K562 (cell line): Measurements from ENCODE around the gene SOCS2. TPM values are rescaled to one million over a fixed set of nuclear protein-coding genes. Genes with fewer than 3 reads are reported as not detected.

Experiments used
- ATAC-seq: fragments of 200-7000 bp; cut with Tn5 transposase; 3 replicates; pipeline ENCODE4 v1.9.1; 2020; ENCODE audit warnings: moderate library complexity
- BruUV-seq: library from RNA; stranded (reverse); fragments of 400-500 nt; replicated peaks from 2 replicates; lab custom pipeline; 2021; lab: Mats Ljungman, UMichigan
- CTCF ChIA-PET: fragments of 300-600 bp; formaldehyde crosslinking; extraction: SDS; loops from one replicate; lab custom pipeline; 2021; ENCODE audit warnings: low intra/inter-chr PET ratio; lab: Yijun Ruan, JAX
- POLR2A ChIA-PET: fragments of 300-600, 350-650 bp; sonication (Branson Sonifier 250); formaldehyde crosslinking; extraction: SDS; loops from one replicate; lab custom pipeline; 2021; ENCODE audit warnings: antibody characterized with exemption, inconsistent platforms; lab: Yijun Ruan, JAX
- DNase-seq, 4 experiments: peaks; one replicate each; pipeline versions ENCODE4 v3.0.0 to v3.0.0-alpha.2; 2011 to 2018; ENCODE audit warnings: low spot score in 3 of 4, mixed read lengths in 3 of 4; ENCODE audit errors: extremely low read depth in 1 of 4
- FAIRE-seq: peaks from 2 replicates; lab custom pipeline; 2011; peaks lifted over from hg19 to GRCh38; lab: Jason Lieb, UNC
- H2AFZ ChIP-seq: 2 replicates; pipeline ENCODE4 v1.6.0; 2011; ENCODE audit warnings: low read depth, low read length, control low read depth, inconsistent platforms
- H3K27ac ChIP-seq: fragments of 200-600 bp; 3 replicates; pipeline ENCODE4 v1.8.0; 2011; ENCODE audit warnings: low read depth, mild to moderate bottlenecking, control low read depth, inconsistent platforms, low read length, moderate library complexity, mixed read lengths; ENCODE audit errors: extremely low read depth
- H3K27me3 ChIP-seq, 2 experiments: fragments of 300-600 bp in 1 of 2; 2 replicates in 1 of 2; 3 replicates in 1 of 2; pipeline versions ENCODE4 v1.6.0 to v1.8.0; 2011; ENCODE audit warnings: inconsistent platforms in 2 of 2, low read length in 2 of 2, mild to moderate bottlenecking in 1 of 2, mixed read lengths in 1 of 2, moderate library complexity in 1 of 2; ENCODE audit not compliant: control insufficient read depth in 2 of 2, insufficient read depth in 2 of 2
- H3K36me3 ChIP-seq: fragments of 300-600 bp; 3 replicates; pipeline ENCODE4 v1.8.0; 2011; ENCODE audit warnings: mild to moderate bottlenecking, low read length, inconsistent platforms; ENCODE audit not compliant: control insufficient read depth, insufficient read depth
- H3K4me1 ChIP-seq, 2 experiments: fragments of 200-600 bp in 1 of 2; replicated peaks in 1 of 2; 2 replicates in 1 of 2; 3 replicates in 1 of 2; pipeline versions ENCODE4 v1.5.1 to v1.8.0; 2011; ENCODE audit warnings: inconsistent platforms in 2 of 2, low read length in 2 of 2, mild to moderate bottlenecking in 1 of 2, mixed read lengths in 1 of 2, moderate library complexity in 1 of 2; ENCODE audit not compliant: control insufficient read depth in 2 of 2, insufficient read depth in 2 of 2
- H3K4me2 ChIP-seq: 2 replicates; pipeline ENCODE4 v1.6.1; 2011; ENCODE audit warnings: low read length, control low read depth, inconsistent platforms, mixed read lengths; ENCODE audit not compliant: insufficient read depth
- H3K4me3 ChIP-seq: fragments of 200-600 bp; sonication (generic), shearing (Covaris generic); 2 replicates; pipeline ENCODE4 v1.5.1; 2016; ENCODE audit warnings: control low read depth, inconsistent platforms
- H3K79me2 ChIP-seq: fragments of 200-600 bp; 3 replicates; pipeline ENCODE4 v1.8.0; 2011; ENCODE audit warnings: low read length, inconsistent platforms; ENCODE audit not compliant: control insufficient read depth, insufficient read depth
- H3K9ac ChIP-seq, 2 experiments: 2 replicates each; pipeline versions ENCODE4 v1.6.0 to v1.6.1; 2011; ENCODE audit warnings: low read depth in 2 of 2, low read length in 2 of 2, control low read depth in 1 of 2, inconsistent platforms in 1 of 2, mild to moderate bottlenecking in 1 of 2, mixed read lengths in 1 of 2; ENCODE audit not compliant: insufficient read depth in 1 of 2
- H3K9me1 ChIP-seq: one replicate; pipeline ENCODE4 v1.6.0; 2011; ENCODE audit warnings: inconsistent platforms, mild to moderate bottlenecking, low read length, moderate library complexity; ENCODE audit not compliant: control insufficient read depth, insufficient read depth
- H3K9me3 ChIP-seq: replicated peaks from 2 replicates; pipeline ENCODE4 v1.5.1; 2011; ENCODE audit warnings: low read depth, low read length, inconsistent platforms; ENCODE audit not compliant: control insufficient read depth, insufficient read depth
- H4K20me1 ChIP-seq: replicated peaks from 2 replicates; pipeline ENCODE4 v1.6.1; 2011; ENCODE audit warnings: low read length, inconsistent platforms, mixed read lengths; ENCODE audit not compliant: control insufficient read depth, insufficient read depth
- CBX2 ChIP-seq: fragments of 200-600 bp; sonication (generic); IDR thresholded peaks from one replicate; pipeline ENCODE4 v1.6.1; 2012; ENCODE audit warnings: mild to moderate bottlenecking, low read length, inconsistent platforms; ENCODE audit not compliant: insufficient read depth, poor library complexity, severe bottlenecking
- MYC ChIP-seq, 2 experiments: fragments of 250-450 bp in 1 of 2; sonication (Bioruptor Pico) in 1 of 2; IDR thresholded peaks; 2 replicates each; pipeline versions ENCODE4 v1.5.1 to v1.6.1; 2012 to 2021; ENCODE audit warnings: low read depth in 2 of 2, borderline replicate concordance in 1 of 2, improper control_type of control experiment in 1 of 2, low read length in 1 of 2, mild to moderate bottlenecking in 1 of 2, moderate library complexity in 1 of 2
- PPARD ChIP-seq: fragments of 250-450 bp; sonication (Bioruptor Pico); IDR thresholded peaks from 2 replicates; pipeline ENCODE4 v1.8.0; 2022; ENCODE audit warnings: inconsistent platforms, mild to moderate bottlenecking, moderate library complexity
- PRPF4 ChIP-seq: fragments of 200-400 bp; formaldehyde crosslinking; IDR thresholded peaks from one replicate; pipeline ENCODE4 v1.6.1; 2017; ENCODE audit warnings: low read length, low read depth, mild to moderate bottlenecking; ENCODE audit not compliant: insufficient read depth, poor library complexity, severe bottlenecking
- SOX6 ChIP-seq: fragments of 450-650 bp; IDR thresholded peaks from 2 replicates; pipeline ENCODE4 v1.6.1; 2014; ENCODE audit warnings: mild to moderate bottlenecking
- TEAD1 ChIP-seq, 2 experiments: fragments of 450-650 bp in 1 of 2; sonication (generic) in 1 of 2; formaldehyde crosslinking; IDR thresholded peaks; 2 replicates each; pipeline versions ENCODE4 v1.4.0 to v1.8.0; 2020 to 2022; ENCODE audit warnings: mild to moderate bottlenecking in 2 of 2, missing genetic modification reagents in 1 of 2
- ZKSCAN1 ChIP-seq: fragments of 150-350 bp; IDR thresholded peaks from 2 replicates; pipeline ENCODE4 v1.6.1; 2016; ENCODE audit warnings: low read depth, low read length
- ZNF134 ChIP-seq: fragments of 250-450 bp; sonication (Bioruptor Pico); conservative IDR thresholded peaks from 2 replicates; pipeline ENCODE4 v1.4.0; 2020
- ZNF589 ChIP-seq: fragments of 200-800 bp; sonication (Bioruptor generic); IDR thresholded peaks from 2 replicates; pipeline ENCODE4 v1.6.1; 2016; ENCODE audit warnings: low read depth, missing genetic modification characterization, missing compliant biosample characterization
- WGBS: fragments of 100-300 bp; shearing (Covaris generic); methylation state at CpG from one replicate; pipeline ENCODE4 v1.1.6; 2016; ENCODE audit warnings: low coverage, mixed read lengths; ENCODE audit not compliant: insufficient coverage; ENCODE audit errors: missing lambda C conversion rate; 5-methylcytosine and 5-hydroxymethylcytosine counted together
- in situ Hi-C: fragments of 300-500 bp; cut with MboI; formaldehyde crosslinking; loops from 4 replicates; pipeline ENCODE4 v1.15.0; 2018; ENCODE audit warnings: inconsistent platforms, mixed read lengths
- intact Hi-C: fragments of 100-400 bp; cut with micrococcal nuclease; formaldehyde crosslinking; loops from 2 replicates; pipeline ENCODE4 v1.14.2; 2022
- polyA plus RNA-seq, 8 experiments: library from polyadenylated mRNA; depleted of rRNA in 4 of 8; stranded (reverse) in 5 of 8; unstranded in 3 of 8; fragments of >200 nt; fragmentation: Nextera tagmentation in 2 of 8; fragmentation: Illumina TruSeq in 1 of 8; extraction: Ambion mirVana in 2 of 8; extraction: Trizol in 1 of 8; gene quantifications; 2 replicates each; pipeline versions ENCODE4 v1.2.1 to v1.2.3, GENCODE V29; 2011 to 2014; ENCODE audit warnings: inconsistent platforms in 1 of 8, missing spikeins in 1 of 8
- total RNA-seq, 7 experiments: library from RNA; depleted of rRNA in 6 of 7; stranded (reverse); fragments of >200 nt in 6 of 7; fragmentation: Illumina TruSeq in 2 of 7; extraction: Trizol in 2 of 7; gene quantifications; 2 replicates each; pipeline versions ENCODE4 v1.2.1 to v1.2.3, GENCODE V29; 2011 to 2021; ENCODE audit warnings: low replicate concordance in 1 of 7
- TF ChIP-seq, protein P1 (sequence below): fragments of 200-800 bp; sonication (Bioruptor generic); IDR thresholded peaks from 2 replicates; pipeline ENCODE4 v1.6.1; 2016; ENCODE audit warnings: missing genetic modification characterization, missing compliant biosample characterization
- TF ChIP-seq, protein P2 (sequence below): fragments of 450-650 bp; formaldehyde crosslinking; IDR thresholded peaks from 2 replicates; pipeline ENCODE4 v1.4.0; 2020; ENCODE audit warnings: mild to moderate bottlenecking
- TF ChIP-seq, protein P3 (sequence below): fragments of 250-450 bp; sonication (Bioruptor Pico); IDR thresholded peaks from 2 replicates; pipeline ENCODE4 v1.4.0; 2020; ENCODE audit warnings: borderline replicate concordance

SOCS2 gene
- total and polyA plus RNA-seq, 9 of the 15 experiments (the other 6 are each of a cell fraction or from before 2014, with no cell fraction given): 37.0 to 162 (median 98.7) TPM

DNA sequence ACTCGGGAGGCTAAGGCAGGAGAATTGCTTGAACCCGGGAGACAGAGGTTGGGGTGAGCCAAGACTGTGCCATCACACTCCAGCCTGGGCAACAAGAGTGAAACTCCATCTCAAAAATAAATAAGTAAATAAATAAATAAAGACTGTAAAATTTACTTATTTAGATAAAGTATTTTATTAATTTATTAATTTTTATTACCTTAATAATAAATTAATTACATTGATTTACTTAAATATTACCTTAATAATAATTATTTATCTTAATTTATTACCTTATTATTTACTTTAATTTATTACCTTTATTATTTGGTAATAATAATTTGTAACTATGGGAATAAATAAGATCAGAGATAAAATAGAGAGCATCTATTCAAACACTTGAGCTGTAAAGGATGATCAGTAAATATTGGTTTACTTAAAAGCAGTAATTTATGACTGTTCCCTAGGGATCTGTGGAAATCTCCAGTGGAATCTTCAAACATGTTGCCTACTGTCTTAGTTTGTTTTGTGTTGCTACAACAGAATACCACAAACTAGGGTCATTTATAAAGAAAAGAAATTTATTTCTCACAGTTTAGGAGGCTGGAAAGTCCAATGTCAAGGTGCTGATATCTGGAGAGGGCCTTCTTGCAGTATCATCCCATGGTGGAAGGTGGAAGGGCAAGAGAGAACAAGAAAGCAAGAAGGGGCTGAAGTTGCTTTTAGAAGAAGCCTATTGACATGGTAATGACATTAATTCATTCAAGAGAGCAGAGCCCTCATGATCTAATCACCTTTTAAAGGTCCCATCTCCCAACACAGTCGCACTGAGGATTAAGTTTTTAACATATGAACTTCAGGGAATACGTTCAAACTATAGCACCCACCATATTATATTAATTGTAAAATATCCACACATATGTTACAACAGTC, 37.1 kb downstream of the SOCS2 start:
- H3K9ac ChIP-seq: no peak overlapping the region
- H3K27ac ChIP-seq: no peak overlapping the region
- no TSS peak for BruUV-seq
- H3K36me3 ChIP-seq: no peaks in the 10 kb centered on the region
- no peaks in the 10 kb centered on the region for H3K79me2 ChIP-seq
- intact Hi-C loops: no loop called here
- DNase-seq (no peak), FAIRE-seq (no peak), ATAC-seq (no peak)
- in situ Hi-C loops: no loop called here
- ChIA-PET POLR2A (interaction anchor here (0.8 kb wide), 1 partner anchor 29 kb away, joined by 6 read pairs; no protein-coding TSS in a partner anchor), CTCF (no interaction called here)
- no peaks in the 10 kb centered on the region for H4K20me1 ChIP-seq
- 69% methylated on average over 4 of the region's 4 CpGs for WGBS
- H3K9me3 ChIP-seq: no peaks in the 10 kb centered on the region
- no peak overlapping the region for H3K4me3 ChIP-seq
- H3K4me1 ChIP-seq: no peaks in the 10 kb centered on the region; a peak in 1 of 5 replicates
- H3K4me2 ChIP-seq: no peak overlapping the region
- no peak overlapping the region for H2AFZ ChIP-seq
- H3K9me1 ChIP-seq: no peaks in the 10 kb centered on the region
- no peaks in the 10 kb centered on the region for H3K27me3 ChIP-seq
- TF ChIP-seq, protein P1, sequence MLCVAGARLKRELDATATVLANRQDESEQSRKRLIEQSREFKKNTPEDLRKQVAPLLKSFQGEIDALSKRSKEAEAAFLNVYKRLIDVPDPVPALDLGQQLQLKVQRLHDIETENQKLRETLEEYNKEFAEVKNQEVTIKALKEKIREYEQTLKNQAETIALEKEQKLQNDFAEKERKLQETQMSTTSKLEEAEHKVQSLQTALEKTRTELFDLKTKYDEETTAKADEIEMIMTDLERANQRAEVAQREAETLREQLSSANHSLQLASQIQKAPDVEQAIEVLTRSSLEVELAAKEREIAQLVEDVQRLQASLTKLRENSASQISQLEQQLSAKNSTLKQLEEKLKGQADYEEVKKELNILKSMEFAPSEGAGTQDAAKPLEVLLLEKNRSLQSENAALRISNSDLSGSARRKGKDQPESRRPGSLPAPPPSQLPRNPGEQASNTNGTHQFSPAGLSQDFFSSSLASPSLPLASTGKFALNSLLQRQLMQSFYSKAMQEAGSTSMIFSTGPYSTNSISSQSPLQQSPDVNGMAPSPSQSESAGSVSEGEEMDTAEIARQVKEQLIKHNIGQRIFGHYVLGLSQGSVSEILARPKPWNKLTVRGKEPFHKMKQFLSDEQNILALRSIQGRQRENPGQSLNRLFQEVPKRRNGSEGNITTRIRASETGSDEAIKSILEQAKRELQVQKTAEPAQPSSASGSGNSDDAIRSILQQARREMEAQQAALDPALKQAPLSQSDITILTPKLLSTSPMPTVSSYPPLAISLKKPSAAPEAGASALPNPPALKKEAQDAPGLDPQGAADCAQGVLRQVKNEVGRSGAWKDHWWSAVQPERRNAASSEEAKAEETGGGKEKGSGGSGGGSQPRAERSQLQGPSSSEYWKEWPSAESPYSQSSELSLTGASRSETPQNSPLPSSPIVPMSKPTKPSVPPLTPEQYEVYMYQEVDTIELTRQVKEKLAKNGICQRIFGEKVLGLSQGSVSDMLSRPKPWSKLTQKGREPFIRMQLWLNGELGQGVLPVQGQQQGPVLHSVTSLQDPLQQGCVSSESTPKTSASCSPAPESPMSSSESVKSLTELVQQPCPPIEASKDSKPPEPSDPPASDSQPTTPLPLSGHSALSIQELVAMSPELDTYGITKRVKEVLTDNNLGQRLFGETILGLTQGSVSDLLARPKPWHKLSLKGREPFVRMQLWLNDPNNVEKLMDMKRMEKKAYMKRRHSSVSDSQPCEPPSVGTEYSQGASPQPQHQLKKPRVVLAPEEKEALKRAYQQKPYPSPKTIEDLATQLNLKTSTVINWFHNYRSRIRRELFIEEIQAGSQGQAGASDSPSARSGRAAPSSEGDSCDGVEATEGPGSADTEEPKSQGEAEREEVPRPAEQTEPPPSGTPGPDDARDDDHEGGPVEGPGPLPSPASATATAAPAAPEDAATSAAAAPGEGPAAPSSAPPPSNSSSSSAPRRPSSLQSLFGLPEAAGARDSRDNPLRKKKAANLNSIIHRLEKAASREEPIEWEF (CRISPR knock-in tag): no peak
- TF ChIP-seq PRPF4: no peak
- no peak for TF ChIP-seq PPARD
- TF ChIP-seq TEAD1 (CRISPR knock-in tag; IDR thresholded peaks at IDR 0.05): no peak
- no peak for TF ChIP-seq CBX2
- TF ChIP-seq, protein P2, sequence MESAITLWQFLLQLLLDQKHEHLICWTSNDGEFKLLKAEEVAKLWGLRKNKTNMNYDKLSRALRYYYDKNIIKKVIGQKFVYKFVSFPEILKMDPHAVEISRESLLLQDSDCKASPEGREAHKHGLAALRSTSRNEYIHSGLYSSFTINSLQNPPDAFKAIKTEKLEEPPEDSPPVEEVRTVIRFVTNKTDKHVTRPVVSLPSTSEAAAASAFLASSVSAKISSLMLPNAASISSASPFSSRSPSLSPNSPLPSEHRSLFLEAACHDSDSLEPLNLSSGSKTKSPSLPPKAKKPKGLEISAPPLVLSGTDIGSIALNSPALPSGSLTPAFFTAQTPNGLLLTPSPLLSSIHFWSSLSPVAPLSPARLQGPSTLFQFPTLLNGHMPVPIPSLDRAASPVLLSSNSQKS (CRISPR knock-in tag): no peak
- TF ChIP-seq SOX6: no peak
- TF ChIP-seq ZKSCAN1: no peak
- TF ChIP-seq ZNF134 (CRISPR knock-in tag): no peak
- no peak for TF ChIP-seq ZNF589
- TF ChIP-seq, protein P3, sequence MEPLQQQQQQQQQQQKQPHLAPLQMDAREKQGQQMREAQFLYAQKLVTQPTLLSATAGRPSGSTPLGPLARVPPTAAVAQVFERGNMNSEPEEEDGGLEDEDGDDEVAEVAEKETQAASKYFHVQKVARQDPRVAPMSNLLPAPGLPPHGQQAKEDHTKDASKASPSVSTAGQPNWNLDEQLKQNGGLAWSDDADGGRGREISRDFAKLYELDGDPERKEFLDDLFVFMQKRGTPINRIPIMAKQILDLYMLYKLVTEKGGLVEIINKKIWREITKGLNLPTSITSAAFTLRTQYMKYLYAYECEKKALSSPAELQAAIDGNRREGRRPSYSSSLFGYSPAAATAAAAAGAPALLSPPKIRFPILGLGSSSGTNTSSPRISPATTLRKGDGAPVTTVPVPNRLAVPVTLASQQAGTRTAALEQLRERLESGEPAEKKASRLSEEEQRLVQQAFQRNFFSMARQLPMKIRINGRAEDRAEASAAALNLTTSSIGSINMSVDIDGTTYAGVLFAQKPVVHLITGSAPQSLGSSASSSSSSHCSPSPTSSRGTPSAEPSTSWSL: no peak
- TF ChIP-seq MYC (IDR thresholded peaks at IDR 0.05; ENCODE audit: low read depth, low read length): no peak
- no peak for TF ChIP-seq MYC (CRISPR knock-in tag; IDR thresholded peaks at IDR 0.05; ENCODE audit: borderline replicate concordance, low read depth)
